H1 (cell line): ENCODE data around the gene STX8. TPM values are rescaled to one million over a fixed set of nuclear protein-coding genes. Genes with fewer than 3 reads are reported as not detected.

ENCODE experiments used
- CTCF ChIA-PET: fragments of 300-600 bp; sonication (Branson Sonifier 250); formaldehyde crosslinking; loops from one replicate; lab custom pipeline; 2021; ENCODE audit not compliant: partially characterized antibody; lab: Charles Lee
- POLR2A ChIA-PET: fragments of 300-600 bp; sonication (Branson Sonifier 250); formaldehyde crosslinking; loops from one replicate; lab custom pipeline; 2021; ENCODE audit warnings: inconsistent platforms; ENCODE audit not compliant: partially characterized antibody; lab: Charles Lee
- DNase-seq, 2 experiments: peaks; one replicate each; pipeline versions ENCODE4 v3.0.0 to v3.0.0-alpha.2; 2010 to 2022; ENCODE audit warnings: low spot score in 2 of 2, low read depth in 1 of 2, mixed read lengths in 1 of 2
- FAIRE-seq: peaks from 2 replicates; lab custom pipeline; 2011; peaks lifted over from hg19 to GRCh38; lab: Jason Lieb, UNC
- H2AFZ ChIP-seq: 2 replicates; pipeline ENCODE4 v1.8.1; 2012; ENCODE audit warnings: low read length, inconsistent platforms
- H2AK5ac ChIP-seq: 2 replicates; pipeline ENCODE4 v1.6.1; 2013; ENCODE audit warnings: low read depth, low read length
- H2BK120ac ChIP-seq: replicated peaks from 2 replicates; pipeline ENCODE3; 2013; ENCODE audit warnings: low read depth, low read length, inconsistent platforms
- H2BK12ac ChIP-seq: 2 replicates; pipeline ENCODE4 v1.6.1; 2013; ENCODE audit warnings: low read depth, low read length
- H2BK15ac ChIP-seq: 2 replicates; pipeline ENCODE4 v1.6.1; 2013; ENCODE audit warnings: low read length
- H2BK20ac ChIP-seq: 2 replicates; pipeline ENCODE4 v1.6.1; 2013; ENCODE audit warnings: low read length
- H2BK5ac ChIP-seq: 2 replicates; pipeline ENCODE4 v1.6.1; 2013; ENCODE audit warnings: low read depth, low read length
- H3K14ac ChIP-seq: 2 replicates; pipeline ENCODE4 v1.6.1; 2013; ENCODE audit warnings: inconsistent platforms; ENCODE audit not compliant: insufficient read length
- H3K18ac ChIP-seq: 2 replicates; pipeline ENCODE4 v1.6.1; 2013; ENCODE audit warnings: low read length; ENCODE audit errors: extremely low read depth
- H3K23ac ChIP-seq: 2 replicates; pipeline ENCODE4 v1.6.1; 2013; ENCODE audit warnings: inconsistent platforms; ENCODE audit not compliant: insufficient read length
- H3K23me2 ChIP-seq: 2 replicates; pipeline ENCODE4 v1.6.1; 2013; ENCODE audit warnings: low read depth, low read length
- H3K27ac ChIP-seq: 2 replicates; pipeline ENCODE4 v1.6.1; 2011; ENCODE audit warnings: low read depth, low read length, inconsistent platforms
- H3K27me3 ChIP-seq, 4 experiments: replicated peaks in 1 of 4; 1 replicate in 1 of 4; 2 replicates in 3 of 4; pipeline versions ENCODE4 v1.6.1 to v1.8.1; 2011 to 2013; ENCODE audit warnings: low read length in 3 of 4, mild to moderate bottlenecking in 3 of 4, inconsistent platforms in 2 of 4, mixed read lengths in 2 of 4, moderate library complexity in 1 of 4; ENCODE audit not compliant: control insufficient read depth in 3 of 4, insufficient read depth in 3 of 4; ENCODE audit errors: extremely low read depth in 1 of 4
- H3K36me3 ChIP-seq, 4 experiments: 2 replicates each; pipeline versions ENCODE4 v1.6.1 to v1.8.1; 2011 to 2013; ENCODE audit warnings: mild to moderate bottlenecking in 4 of 4, low read length in 3 of 4, moderate library complexity in 2 of 4, control low read depth in 1 of 4, inconsistent platforms in 1 of 4; ENCODE audit not compliant: insufficient read depth in 4 of 4, control insufficient read depth in 2 of 4
- H3K4ac ChIP-seq: replicated peaks from 2 replicates; pipeline ENCODE3; 2013; ENCODE audit warnings: low read length, low read depth, mixed read lengths, inconsistent platforms; ENCODE audit not compliant: insufficient read length
- H3K4me1 ChIP-seq, 4 experiments: replicated peaks in 1 of 4; 1 replicate in 1 of 4; 2 replicates in 3 of 4; pipeline versions ENCODE4 v1.6.1 to v1.8.1; 2011 to 2013; ENCODE audit warnings: low read length in 3 of 4, inconsistent platforms in 2 of 4, mixed read lengths in 1 of 4; ENCODE audit not compliant: insufficient read depth in 4 of 4, control insufficient read depth in 3 of 4
- H3K4me2 ChIP-seq, 2 experiments: 2 replicates each; pipeline versions ENCODE4 v1.6.1 to v1.8.1; 2011 to 2013; ENCODE audit warnings: low read depth in 2 of 2, low read length in 2 of 2, control low read depth in 1 of 2, inconsistent platforms in 1 of 2, mild to moderate bottlenecking in 1 of 2; ENCODE audit not compliant: insufficient read depth in 1 of 2
- H3K4me3 ChIP-seq, 4 experiments: fragments of 200-600, 300-600 bp in 1 of 4; sonication (generic), shearing (Covaris generic), sonication (Bioruptor Twin) in 1 of 4; 2 replicates each; pipeline versions ENCODE4 v1.5.1 to v1.8.1; 2011 to 2016; ENCODE audit warnings: low read length in 4 of 4, low read depth in 3 of 4, control low read depth in 2 of 4, inconsistent platforms in 2 of 4, mild to moderate bottlenecking in 2 of 4, mixed read lengths in 1 of 4, moderate library complexity in 1 of 4; ENCODE audit not compliant: insufficient read depth in 2 of 4; ENCODE audit errors: extremely low read depth in 1 of 4
- H3K56ac ChIP-seq: replicated peaks from 2 replicates; pipeline ENCODE3; 2013; ENCODE audit warnings: low read depth, mild to moderate bottlenecking, mixed read lengths, low read length, inconsistent platforms; ENCODE audit not compliant: insufficient read length
- H3K79me1 ChIP-seq: 2 replicates; pipeline ENCODE4 v1.6.1; 2013; ENCODE audit warnings: low read depth, low read length, control low read depth
- H3K79me2 ChIP-seq, 2 experiments: 2 replicates each; pipeline versions ENCODE4 v1.6.1 to v1.8.1; 2012 to 2013; ENCODE audit warnings: low read length in 2 of 2, mild to moderate bottlenecking in 2 of 2, inconsistent platforms in 1 of 2; ENCODE audit not compliant: insufficient read depth in 2 of 2, control insufficient read depth in 1 of 2
- H3K9ac ChIP-seq, 4 experiments: replicated peaks in 1 of 4; 1 replicate in 1 of 4; 2 replicates in 3 of 4; pipeline versions ENCODE4 v1.6.1 to v1.8.1; 2011 to 2013; ENCODE audit warnings: low read depth in 3 of 4, low read length in 3 of 4, control low read depth in 2 of 4, mild to moderate bottlenecking in 2 of 4, moderate library complexity in 2 of 4, inconsistent platforms in 1 of 4; ENCODE audit errors: extremely low read depth in 1 of 4
- H3K9me3 ChIP-seq, 2 experiments: 2 replicates each; pipeline versions ENCODE4 v1.6.1 to v1.8.1; 2012 to 2013; ENCODE audit warnings: mild to moderate bottlenecking in 2 of 2, moderate library complexity in 2 of 2, control low read depth in 1 of 2, inconsistent platforms in 1 of 2, low read depth in 1 of 2, low read length in 1 of 2, mixed read lengths in 1 of 2; ENCODE audit not compliant: insufficient read depth in 2 of 2
- H4K20me1 ChIP-seq, 2 experiments: replicated peaks in 1 of 2; 2 replicates each; pipeline versions ENCODE3 to v1.8.1; 2011 to 2013; ENCODE audit warnings: inconsistent platforms in 2 of 2, low read length in 2 of 2, mild to moderate bottlenecking in 1 of 2; ENCODE audit not compliant: insufficient read depth in 2 of 2, control insufficient read depth in 1 of 2
- H4K5ac ChIP-seq: 2 replicates; pipeline ENCODE4 v1.6.1; 2013; ENCODE audit warnings: low read length, low read depth, mixed read lengths, inconsistent platforms; ENCODE audit not compliant: insufficient read length
- H4K8ac ChIP-seq: 2 replicates; pipeline ENCODE4 v1.8.0; 2013; ENCODE audit warnings: mild to moderate bottlenecking, moderate library complexity, low read length, inconsistent platforms; ENCODE audit not compliant: insufficient read depth; ENCODE audit errors: extremely low read depth
- H4K91ac ChIP-seq: replicated peaks from 2 replicates; pipeline ENCODE3; 2013; ENCODE audit warnings: low read length, mixed read lengths, inconsistent platforms; ENCODE audit not compliant: insufficient read length
- JUN ChIP-seq: IDR thresholded peaks from 2 replicates; pipeline ENCODE4 v1.6.1; 2011; ENCODE audit warnings: low read depth, mild to moderate bottlenecking, improper control_type of control experiment, low read length
- WGBS, 2 experiments: shearing (Covaris generic) in 1 of 2; methylation state at CpG; one replicate each; pipeline versions ENCODE4 v1.1.6 to v1.1.7; 2013 to 2015; ENCODE audit warnings: low lambda C conversion rate in 2 of 2, mixed read lengths in 2 of 2, inconsistent platforms in 1 of 2, low coverage in 1 of 2, missing lambda C conversion rate in 1 of 2; ENCODE audit not compliant: insufficient replicate concordance in 2 of 2, insufficient coverage in 1 of 2, insufficient read length in 1 of 2; ENCODE audit errors: extremely low coverage in 1 of 2, missing lambda C conversion rate in 1 of 2; 5-methylcytosine and 5-hydroxymethylcytosine counted together
- polyA plus RNA-seq, 7 experiments: library from polyadenylated mRNA; depleted of rRNA in 3 of 7; stranded (reverse) in 5 of 7; unstranded in 2 of 7; fragments of >200 nt in 5 of 7; fragments of 200-250 nt in 2 of 7; gene quantifications; 1 replicate in 5 of 7; 2 replicates in 1 of 7; 4 replicates in 1 of 7; pipeline versions ENCODE4 v1.2.1 to v1.2.3, GENCODE V29; 2011 to 2013; ENCODE audit warnings: missing spikeins in 2 of 7, mixed read lengths in 2 of 7
- total RNA-seq: library from RNA; stranded (reverse); fragmentation: NEBNext Ultra II Directional; extraction: Animal tissue kit (Norgen Biotek cat#: 25700); gene quantifications from 2 replicates; pipeline ENCODE4 v1.2.1, GENCODE V29; 2021

STX8 gene
- total and polyA plus RNA-seq, 2 of the 8 experiments (the other 6 are each of a cell fraction or from before 2014, with no cell fraction given): 22.8 to 42.5 TPM

DNA sequence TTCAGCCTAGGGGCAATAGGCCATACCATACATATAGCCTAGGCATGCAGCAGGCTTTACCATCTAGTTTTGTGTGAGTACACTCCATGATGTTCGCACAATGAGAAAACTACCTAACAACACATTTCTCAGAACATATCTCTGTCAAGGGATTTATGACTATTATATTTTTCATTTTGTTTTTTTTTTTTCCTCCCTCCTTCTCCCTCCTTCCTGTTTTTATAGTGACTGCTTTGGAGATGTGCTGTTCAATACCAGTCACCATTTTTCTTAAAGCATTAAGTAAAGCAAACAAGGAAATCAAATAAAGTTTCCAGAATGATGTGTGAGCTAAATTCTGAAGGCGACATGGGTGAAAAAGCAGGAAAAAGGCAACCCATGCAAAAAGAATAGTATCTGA is 194.6 kb downstream of the STX8 start:
- FAIRE-seq (no peak), DNase-seq (no peak)
- H3K4me3 ChIP-seq: no peak overlapping the region
- TF ChIP-seq JUN: no peak
- H3K9ac ChIP-seq: no peak overlapping the region
- no peak overlapping the region for H4K5ac ChIP-seq
- no peaks in the 10 kb centered on the region for H3K79me1 ChIP-seq
- no peak overlapping the region for H2AK5ac ChIP-seq
- no peak overlapping the region for H3K56ac ChIP-seq
- no peaks in the 10 kb centered on the region for H3K27me3 ChIP-seq
- H3K4me1 ChIP-seq: no peaks in the 10 kb centered on the region
- H2AFZ ChIP-seq: no peak overlapping the region
- H2BK120ac ChIP-seq: no peak overlapping the region
- no peaks in the 10 kb centered on the region for H4K20me1 ChIP-seq
- no peak overlapping the region for H3K27ac ChIP-seq
- no peak overlapping the region for H4K91ac ChIP-seq
- no peak overlapping the region for H3K4ac ChIP-seq
- no peaks in the 10 kb centered on the region; a peak in 1 of 4 replicates for H3K9me3 ChIP-seq
- no peak overlapping the region for H4K8ac ChIP-seq
- WGBS, 2 experiments: 89% methylated on average over 2 of the region's 2 CpGs; no CpG with 5 or more reads in 1 of the 2 experiments
- CTCF ChIA-PET: interaction anchor here (0.6 kb wide), 1 partner anchor 247 kb away, joined by 3 read pairs; no protein-coding TSS in a partner anchor
- no peak overlapping the region for H3K18ac ChIP-seq
- H2BK15ac ChIP-seq: no peak overlapping the region
- no peaks in the 10 kb centered on the region for H3K36me3 ChIP-seq
- POLR2A ChIA-PET: no interaction called here
- no peak overlapping the region for H3K23ac ChIP-seq
- H3K14ac ChIP-seq: no peak overlapping the region
- H2BK5ac ChIP-seq: no peak overlapping the region
- H2BK12ac ChIP-seq: no peak overlapping the region
- H3K4me2 ChIP-seq: no peak overlapping the region
- H2BK20ac ChIP-seq: no peak overlapping the region
- no peaks in the 10 kb centered on the region for H3K79me2 ChIP-seq
- H3K23me2 ChIP-seq: no peaks in the 10 kb centered on the region
